Middle frontal gyrus (tissue), 1 donor: ENCODE measurements around the gene GGTA1.

Source experiments
- DNase-seq: peaks from one replicate; pipeline ENCODE4 v3.0.0-alpha.2; 2015; ENCODE audit warnings: low spot score; ENCODE audit errors: extremely low spot score

Gene GGTA1

GRCh38 chr9:121500165-121500478, 478 bp upstream of the GGTA1 start:
- no peak for DNase-seq

GRCh38 chr9:121499177-121499426, 542 bp downstream of the GGTA1 start:
- DNase-seq, result no peak

GRCh38 chr9:121498487-121499176, 1.0 kb downstream of the GGTA1 start:
- DNase-seq, result no peak

- DNase-seq, result peak; percentile 58
Observed at GRCh38 chr9:121498150-121498486, 1.5 kb downstream of the GGTA1 start.

- no peak for DNase-seq
Observed at GRCh38 chr9:121495976-121496375, 3.7 kb downstream of the GGTA1 start.

- no peak for DNase-seq
Observed at GRCh38 chr9:121494192-121494591, 5.5 kb downstream of the GGTA1 start.

- no peak for DNase-seq
Observed at GRCh38 chr9:121491111-121491510, 8.5 kb downstream of the GGTA1 start.

- DNase-seq, result no peak
Observed at GRCh38 chr9:121489344-121489743, 10.3 kb downstream of the GGTA1 start.

GRCh38 chr9:121486043-121486442, 13.6 kb downstream of the GGTA1 start:
- DNase-seq, result no peak

- DNase-seq, result no peak
Observed at GRCh38 chr9:121485623-121486022, 14.0 kb downstream of the GGTA1 start.

GRCh38 chr9:121484651-121485446, 14.8 kb downstream of the GGTA1 start:
- no peak for DNase-seq

- DNase-seq, result no peak
Observed at GRCh38 chr9:121483473-121484031, 16.1 kb downstream of the GGTA1 start.

- DNase-seq, result no peak
Observed at GRCh38 chr9:121483049-121483448, 16.6 kb downstream of the GGTA1 start.

GRCh38 chr9:121478816-121479676, 20.6 kb downstream of the GGTA1 start:
- DNase-seq, result no peak

GRCh38 chr9:121476156-121476555, 23.5 kb downstream of the GGTA1 start:
- no peak for DNase-seq

GRCh38 chr9:121474231-121474947, 25.3 kb downstream of the GGTA1 start:
- no peak for DNase-seq

GRCh38 chr9:121473229-121473628, 26.4 kb downstream of the GGTA1 start:
- DNase-seq, result no peak

- no peak for DNase-seq
Observed at GRCh38 chr9:121472446-121472845, 27.2 kb downstream of the GGTA1 start.

- no peak for DNase-seq
Observed at GRCh38 chr9:121466142-121466541, 33.5 kb downstream of the GGTA1 start.

GRCh38 chr9:121464968-121465367, 34.7 kb downstream of the GGTA1 start:
- no peak for DNase-seq

GRCh38 chr9:121463026-121463807, 36.4 kb downstream of the GGTA1 start:
- DNase-seq, result no peak
